GM12891 (cell line): ENCODE data around the gene PTPRD.

Experiments
- DNase-seq: peaks from one replicate; pipeline ENCODE4 v3.0.0; 2011; ENCODE audit warnings: low spot score; ENCODE audit not compliant: insufficient read length
- FAIRE-seq: peaks from 2 replicates; lab custom pipeline; 2011; peaks lifted over from hg19 to GRCh38; lab: Jason Lieb, UNC
- PAX5 ChIP-seq: IDR thresholded peaks from 2 replicates; pipeline ENCODE4 v1.6.1; 2011; ENCODE audit warnings: low read length, moderate library complexity, mild to moderate bottlenecking; ENCODE audit not compliant: insufficient read depth, severe bottlenecking
- POLR2A ChIP-seq: IDR thresholded peaks from 2 replicates; pipeline ENCODE4 v1.6.1; 2011; ENCODE audit warnings: low read depth, low read length, control low read depth
- POLR2AphosphoS5 ChIP-seq: IDR thresholded peaks from 2 replicates; pipeline ENCODE4 v1.6.1; 2011; ENCODE audit warnings: low read depth, low read length, control low read depth
- POU2F2 ChIP-seq: IDR thresholded peaks from 2 replicates; pipeline ENCODE4 v1.6.1; 2011; ENCODE audit warnings: low read depth, mild to moderate bottlenecking, control low read depth, low read length, moderate library complexity
- SPI1 ChIP-seq: IDR thresholded peaks from 2 replicates; pipeline ENCODE4 v1.6.1; 2011; ENCODE audit warnings: low read depth, low read length, control low read depth
- TAF1 ChIP-seq: IDR thresholded peaks from 2 replicates; pipeline ENCODE4 v1.6.1; 2011; ENCODE audit warnings: low read depth, low read length, control low read depth

PTPRD gene

GRCh38 chr9:10168241-10168640 lies 444.6 kb downstream of the PTPRD start:
- no peak for TF ChIP-seq PAX5
- TF ChIP-seq POLR2AphosphoS5 = no peak
- no peak for TF ChIP-seq TAF1
- TF ChIP-seq POLR2A = no peak
- TF ChIP-seq SPI1 = no peak
- no peak for TF ChIP-seq POU2F2
- DNase-seq = no peak
- FAIRE-seq = no peak

DNA sequence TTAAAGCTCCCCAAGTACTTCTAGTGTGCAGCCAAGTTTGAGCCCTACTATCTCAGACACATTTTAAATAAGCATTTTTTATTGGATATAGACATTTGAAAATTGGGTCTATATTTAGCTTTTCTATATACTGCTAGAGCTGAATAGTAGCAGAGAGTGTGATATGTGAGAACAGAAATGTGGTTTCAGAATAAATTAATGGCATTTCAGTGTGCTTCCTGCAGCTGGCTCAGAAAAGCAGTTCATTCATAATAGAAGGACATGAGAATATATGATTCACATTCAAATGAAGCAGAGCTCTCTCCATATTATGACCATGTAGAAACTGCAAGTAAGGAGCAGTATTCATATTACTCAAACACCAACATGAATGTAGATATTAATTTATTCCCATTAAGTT lies 464.0 kb downstream of the PTPRD start:
- FAIRE-seq = no peak

GRCh38 chr9:10146517-10147331 lies 466.1 kb downstream of the PTPRD start:
- no peak for DNase-seq
- FAIRE-seq = no peak
- TF ChIP-seq POLR2AphosphoS5 = no peak
- no peak for TF ChIP-seq TAF1
- no peak for TF ChIP-seq POLR2A
- TF ChIP-seq PAX5 = no peak
- TF ChIP-seq POU2F2 = no peak
- no peak for TF ChIP-seq SPI1

More for the DNA sequence above, 464.0 kb downstream of the PTPRD start:
- TF ChIP-seq PAX5 = no peak
- no peak for TF ChIP-seq SPI1
- no peak for TF ChIP-seq POLR2AphosphoS5
- TF ChIP-seq TAF1 = no peak
- TF ChIP-seq POU2F2 = no peak
- TF ChIP-seq POLR2A = no peak
- no peak for DNase-seq

- DNase-seq = no peak
- FAIRE-seq = no peak
- TF ChIP-seq PAX5 (no peak), TAF1 (no peak)
These were observed 468.4 kb downstream of the PTPRD start for GRCh38 chr9:10144355-10144754.

DNA sequence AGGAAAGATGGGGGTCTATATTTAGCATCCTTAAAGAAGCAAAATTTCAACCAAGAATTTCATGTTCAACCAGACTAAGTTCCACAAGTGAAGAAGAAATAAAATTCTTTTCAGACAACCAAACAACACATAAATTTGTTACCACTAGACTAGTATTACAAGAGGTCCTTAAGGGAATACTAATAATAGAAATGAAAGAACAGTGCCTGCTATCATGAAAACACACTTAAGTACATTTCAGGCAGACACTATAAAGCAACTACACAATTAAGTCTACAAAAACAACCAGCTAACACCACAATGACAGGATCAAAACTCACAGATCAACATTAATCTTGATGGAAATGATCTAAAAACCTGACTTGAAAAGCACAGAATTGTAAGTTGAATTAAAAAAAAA lies 477.2 kb downstream of the PTPRD start:
- TF ChIP-seq POLR2A (no peak), POU2F2 (no peak), TAF1 (no peak), PAX5 (no peak), SPI1 (no peak), POLR2AphosphoS5 (no peak)
- FAIRE-seq (no peak), DNase-seq (no peak)

DNA sequence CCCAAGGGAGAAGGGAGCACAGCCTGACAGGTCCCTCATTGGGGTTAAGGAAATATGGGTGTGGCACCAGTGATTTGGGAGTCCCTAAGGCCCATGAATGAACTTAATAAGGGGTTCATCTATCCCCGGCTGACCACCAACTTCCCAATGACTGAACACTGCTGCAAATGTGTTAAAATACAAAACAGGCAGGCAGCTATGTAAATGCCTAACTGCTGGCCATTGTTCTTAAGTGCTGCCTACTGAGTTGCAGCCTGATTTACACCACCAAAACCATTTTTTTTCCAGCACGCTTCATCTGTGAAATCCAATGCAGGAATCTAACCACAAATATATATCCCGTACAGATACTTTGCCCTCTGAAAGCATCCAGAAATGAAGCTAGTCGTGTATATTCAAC lies 478.5 kb downstream of the PTPRD start:
- TF ChIP-seq POLR2AphosphoS5 (no peak), POLR2A (no peak), POU2F2 (no peak), SPI1 (no peak)
- no peak for DNase-seq
- no peak for FAIRE-seq

GRCh38 chr9:10130061-10130675 lies 482.6 kb downstream of the PTPRD start:
- no peak for TF ChIP-seq SPI1
- no peak for TF ChIP-seq PAX5
- no peak for TF ChIP-seq POLR2AphosphoS5
- no peak for TF ChIP-seq TAF1
- TF ChIP-seq POLR2A = no peak
- no peak for TF ChIP-seq POU2F2
- FAIRE-seq (no peak), DNase-seq (no peak)

- DNase-seq = no peak
- FAIRE-seq = no peak
- TF ChIP-seq PAX5 = no peak
- TF ChIP-seq POU2F2 = no peak
- no peak for TF ChIP-seq SPI1
- no peak for TF ChIP-seq POLR2A
- TF ChIP-seq TAF1 = no peak
- no peak for TF ChIP-seq POLR2AphosphoS5
These were observed 484.9 kb downstream of the PTPRD start for GRCh38 chr9:10127867-10128266.

- FAIRE-seq (no peak), DNase-seq (no peak)
- TF ChIP-seq PAX5 (no peak), POLR2AphosphoS5 (no peak)
These were observed 500.0 kb downstream of the PTPRD start for GRCh38 chr9:10112798-10113197.

DNA sequence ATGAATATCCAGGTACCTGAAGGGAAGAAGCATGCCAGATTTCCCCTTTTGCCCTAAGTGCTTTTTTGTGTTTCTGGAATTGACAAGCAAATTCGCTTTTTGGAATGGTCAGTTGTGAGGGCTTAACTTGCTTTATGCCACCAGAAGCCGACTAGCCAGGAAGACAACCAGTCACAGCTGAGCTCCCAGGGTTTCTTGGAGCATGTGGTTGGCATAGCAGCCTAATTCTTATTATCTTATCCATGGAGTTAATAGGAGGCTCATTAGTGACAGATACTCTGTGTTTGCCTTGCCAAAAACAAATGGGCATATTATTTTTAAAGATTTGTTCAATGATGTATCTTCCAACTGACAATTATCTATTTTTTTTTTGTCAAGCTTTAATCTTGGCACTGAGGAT lies 500.7 kb downstream of the PTPRD start:
- TF ChIP-seq SPI1 = no peak
- TF ChIP-seq POLR2AphosphoS5 = no peak
- no peak for TF ChIP-seq TAF1
- FAIRE-seq (no peak), DNase-seq (no peak)

- no peak for DNase-seq
- no peak for FAIRE-seq
- TF ChIP-seq POLR2A = no peak
- TF ChIP-seq POU2F2 = no peak
- TF ChIP-seq TAF1 = no peak
- TF ChIP-seq POLR2AphosphoS5 = no peak
- no peak for TF ChIP-seq SPI1
- no peak for TF ChIP-seq PAX5
These were observed 504.0 kb downstream of the PTPRD start for GRCh38 chr9:10108815-10109214.
